ENCODE results near the gene TM9SF3. TPM values are rescaled to one million over a fixed set of nuclear protein-coding genes. Genes with fewer than 3 reads are reported as not detected.
A peak's percentile ranks its signal among the peaks of the same experiment; 100 is the strongest.

The TM9SF3 gene
- total and polyA plus RNA-seq, 2 donors (not counting 1 experiment from before 2014, with no cell fraction given), result 6.9 to 63.4 TPM

DNA sequence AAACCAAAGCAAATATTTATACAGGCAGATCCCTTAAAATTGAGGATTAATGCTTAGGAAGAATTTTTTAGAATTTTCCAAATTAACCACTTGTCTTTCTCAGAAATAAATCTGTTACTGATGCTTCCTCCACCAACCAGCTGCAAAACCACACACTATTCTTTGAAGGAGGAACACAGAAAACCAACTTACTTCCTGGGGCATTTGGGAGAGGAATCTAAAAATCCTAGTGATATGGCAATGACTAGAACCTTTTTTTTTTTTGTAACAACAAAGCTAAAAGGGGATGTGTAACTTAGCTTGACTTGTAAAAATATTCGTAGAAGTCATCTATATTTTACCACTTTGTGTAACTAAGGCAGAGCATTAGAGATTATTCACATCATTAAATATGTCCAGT, 5.1 kb upstream of the TM9SF3 start:
- TF ChIP-seq EZH2 (IDR thresholded peaks at IDR 0.05; ENCODE audit: borderline replicate concordance, insufficient read depth, low read depth, low read length, poor library complexity, severe bottlenecking) (no peak), CTCF (IDR thresholded peaks at IDR 0.05) (no peak)
- Mint-ChIP-seq H3K27ac (no peak overlapping the region), H3K9me3 (ENCODE audit: insufficient read depth) (no peaks in the 10 kb centered on the region), H3K27me3 (no peaks in the 10 kb centered on the region), H3K4me1 (peaks cover 8% of the 10 kb centered on the region), H3K4me3 (no peak overlapping the region)
- CTCF ChIA-PET, result interaction anchor here (0.6 to 1.2 kb wide), 2 partner anchors 48 to 136 kb away, joined by 3 read pairs; no protein-coding TSS in a partner anchor
- H3K9me3 ChIP-seq (ENCODE audit: control extremely low read depth in 1 of 3, control insufficient read depth in 2 of 3, insufficient read depth in 1 of 3, low read length in 2 of 3), result no peaks in the 10 kb centered on the region
- H4K20me1 ChIP-seq (ENCODE audit: control insufficient read depth, insufficient read depth, low read length, poor library complexity, severe bottlenecking), result no peaks in the 10 kb centered on the region
- DNase-seq (no peak), ATAC-seq (ENCODE audit: low read depth) (no peak)
- H3K27ac ChIP-seq (ENCODE audit: low read length in 2 of 2), result peak overlapping the region in 1 of 2 donors; percentile 48
- intact Hi-C loops (cut with micrococcal nuclease), result no loop called here
- H3K36me3 ChIP-seq (replicated peaks in 1 of 2; ENCODE audit: control extremely low read depth in 1 of 2, control insufficient read depth in 1 of 2, extremely low read depth in 1 of 2, insufficient read depth in 2 of 2, low read length in 1 of 2), result peaks cover 8 to 41% of the 10 kb centered on the region in 2 experiments
- H2AFZ ChIP-seq (ENCODE audit: insufficient read depth, low read depth, low read length, poor library complexity, severe bottlenecking), result no peak overlapping the region
- peaks cover 9% of the 10 kb centered on the region in 2 donors for H3K4me1 ChIP-seq (ENCODE audit: control insufficient read depth in 2 of 2, insufficient read depth in 2 of 2, low read length in 2 of 2)
- no peak overlapping the region for H3K9ac ChIP-seq (ENCODE audit: low read length)
- H3K4me2 ChIP-seq (replicated peaks; ENCODE audit: low read depth, low read length, poor library complexity, severe bottlenecking), result no peak overlapping the region
- no CpG with 5 or more reads among the region's 1 CpG for WGBS (ENCODE audit: insufficient coverage)
- POLR2A ChIA-PET, result interaction anchor here (0.6 to 0.7 kb wide), 2 partner anchors 9 to 1009 kb away, joined by 5 to 6 read pairs; no protein-coding TSS in a partner anchor
- H3K27me3 ChIP-seq (replicated peaks in 1 of 4; ENCODE audit: control extremely low read depth in 1 of 4, control insufficient read depth in 3 of 4, insufficient read depth in 4 of 4, low read length in 3 of 4), result no peaks in the 10 kb centered on the region
- no peak overlapping the region for H3K4me3 ChIP-seq (ENCODE audit: control extremely low read depth in 1 of 5, extremely low read depth in 1 of 5, insufficient read depth in 1 of 5, low read depth in 2 of 5, low read length in 4 of 5)
- peaks cover 15% of the 10 kb centered on the region for H3K79me2 ChIP-seq (ENCODE audit: control insufficient read depth, insufficient read depth, low read length)

DNA sequence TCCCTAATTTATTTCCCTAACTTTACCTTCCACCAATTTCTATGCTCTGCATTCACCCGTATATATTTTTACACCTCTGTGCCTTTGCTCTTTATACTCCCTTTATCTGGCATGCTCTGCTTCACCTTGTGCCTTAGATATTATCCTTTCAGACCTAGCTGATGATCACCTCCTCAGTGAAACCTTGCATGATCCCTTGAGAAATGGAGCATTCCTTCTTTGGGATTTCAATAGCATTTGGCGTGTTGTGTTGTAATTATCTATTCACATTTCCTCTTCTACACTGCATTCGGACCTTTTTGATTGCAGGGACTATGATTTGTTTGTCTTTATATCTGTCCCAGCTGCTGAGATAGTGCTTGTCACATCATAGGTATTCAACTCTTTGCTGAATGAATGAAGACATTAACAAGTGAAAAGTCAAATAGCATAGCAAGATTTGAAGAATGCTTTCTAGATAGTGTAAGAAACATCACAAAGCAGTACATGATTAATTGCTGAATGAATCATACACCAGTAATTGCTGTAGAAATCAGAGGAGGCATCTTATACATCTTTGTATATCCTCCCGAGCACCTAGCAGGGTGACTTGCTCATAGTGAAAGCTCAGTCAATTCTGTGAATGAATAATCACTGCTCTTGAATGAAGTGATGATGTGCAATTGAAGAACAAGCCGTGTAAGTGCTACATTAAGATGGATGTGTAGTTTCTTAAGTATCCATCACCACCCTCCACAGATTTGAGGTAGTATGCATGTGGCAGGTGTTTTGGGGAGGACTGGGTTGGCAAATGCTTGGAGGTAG, 2.0 kb upstream of the TM9SF3 start:
- Mint-ChIP-seq H3K4me1 (peaks cover 30% of the 10 kb centered on the region), H3K4me3 (no peak overlapping the region), H3K27ac (no peak overlapping the region), H3K27me3 (no peaks in the 10 kb centered on the region), H3K9me3 (ENCODE audit: insufficient read depth) (no peaks in the 10 kb centered on the region)
- Histone ChIP-seq H3K4me1 (ENCODE audit: control insufficient read depth in 2 of 2, insufficient read depth in 2 of 2, low read length in 2 of 2) (peaks cover 24 to 29% of the 10 kb centered on the region in 2 donors), H3K4me3 (ENCODE audit: control extremely low read depth in 1 of 5, extremely low read depth in 1 of 5, insufficient read depth in 1 of 5, low read depth in 2 of 5, low read length in 4 of 5) (no peak overlapping the region), H3K9me3 (ENCODE audit: control extremely low read depth in 1 of 3, control insufficient read depth in 2 of 3, insufficient read depth in 1 of 3, low read length in 2 of 3) (no peaks in the 10 kb centered on the region), H3K27ac (ENCODE audit: low read length in 2 of 2) (no peak overlapping the region), H3K9ac (ENCODE audit: low read length) (no peak overlapping the region), H3K27me3 (replicated peaks in 1 of 4; ENCODE audit: control extremely low read depth in 1 of 4, control insufficient read depth in 3 of 4, insufficient read depth in 4 of 4, low read length in 3 of 4) (no peaks in the 10 kb centered on the region), H2AFZ (ENCODE audit: insufficient read depth, low read depth, low read length, poor library complexity, severe bottlenecking) (no peak overlapping the region), H3K79me2 (ENCODE audit: control insufficient read depth, insufficient read depth, low read length) (peaks cover 42% of the 10 kb centered on the region), H3K36me3 (replicated peaks in 1 of 2; ENCODE audit: control extremely low read depth in 1 of 2, control insufficient read depth in 1 of 2, extremely low read depth in 1 of 2, insufficient read depth in 2 of 2, low read length in 1 of 2) (peaks cover under 1 to 11% of the 10 kb centered on the region in 2 experiments), H3K4me2 (replicated peaks; ENCODE audit: low read depth, low read length, poor library complexity, severe bottlenecking) (no peak overlapping the region), H4K20me1 (ENCODE audit: control insufficient read depth, insufficient read depth, low read length, poor library complexity, severe bottlenecking) (peaks cover 3% of the 10 kb centered on the region)
- no peak for DNase-seq
- POLR2A ChIA-PET, result no interaction called here
- intact Hi-C loops (cut with micrococcal nuclease), result loop anchor here (5.0 to 10.0 kb wide), 3 partner anchors 113 to 934 kb away; partner anchors contain the start of gene ALDH18A1
- 100% methylated on average over 1 of the region's 5 CpGs for WGBS (ENCODE audit: insufficient coverage)
- no peak for ATAC-seq (ENCODE audit: low read depth)
- CTCF ChIA-PET, result no interaction called here
- no peak for TF ChIP-seq EZH2 (IDR thresholded peaks at IDR 0.05; ENCODE audit: borderline replicate concordance, insufficient read depth, low read depth, low read length, poor library complexity, severe bottlenecking)
- TF ChIP-seq CTCF (IDR thresholded peaks at IDR 0.05), result no peak
